Islet precursor cell (in vitro differentiated cells): ENCODE results near the gene ELF4.

Source experiments
- DNase-seq: peaks from one replicate; pipeline ENCODE4 v3.0.0-alpha.2; 2018

Gene ELF4

DNA sequence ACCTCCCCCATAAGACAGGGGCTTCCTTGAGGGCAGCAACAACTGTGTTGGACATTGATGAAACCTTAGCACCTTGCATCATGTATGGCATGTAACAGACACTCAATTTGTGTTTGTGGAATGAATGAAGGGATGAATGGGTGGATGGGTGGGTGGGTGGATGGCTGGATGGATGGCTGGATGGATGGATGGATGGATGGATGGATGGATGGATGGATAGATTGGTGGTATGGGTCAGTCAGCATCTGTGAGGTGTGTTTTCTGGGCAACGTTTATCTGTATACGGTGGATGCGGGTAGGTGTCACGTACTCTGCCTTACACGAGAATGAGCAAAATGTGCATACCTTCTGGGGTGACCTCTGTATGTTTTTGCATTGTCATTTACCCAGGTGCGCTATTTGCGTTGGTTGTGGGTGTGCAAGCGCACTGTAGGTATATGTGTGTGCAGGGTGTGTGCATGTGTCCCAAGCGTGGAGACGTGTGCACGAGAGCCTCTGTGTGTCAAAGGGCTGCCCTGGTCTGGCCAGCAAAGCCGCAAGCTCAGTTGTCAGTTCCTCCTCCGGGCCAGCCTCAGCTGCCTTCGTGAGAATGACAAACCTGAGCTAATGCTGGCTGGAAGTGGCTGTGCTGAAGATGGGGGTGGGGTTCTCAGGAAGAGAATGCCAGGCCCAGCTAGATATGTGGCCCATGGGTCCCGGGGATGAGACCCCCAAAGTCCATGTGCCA is 26.5 kb downstream of the ELF4 start:
- no peak for DNase-seq

DNA sequence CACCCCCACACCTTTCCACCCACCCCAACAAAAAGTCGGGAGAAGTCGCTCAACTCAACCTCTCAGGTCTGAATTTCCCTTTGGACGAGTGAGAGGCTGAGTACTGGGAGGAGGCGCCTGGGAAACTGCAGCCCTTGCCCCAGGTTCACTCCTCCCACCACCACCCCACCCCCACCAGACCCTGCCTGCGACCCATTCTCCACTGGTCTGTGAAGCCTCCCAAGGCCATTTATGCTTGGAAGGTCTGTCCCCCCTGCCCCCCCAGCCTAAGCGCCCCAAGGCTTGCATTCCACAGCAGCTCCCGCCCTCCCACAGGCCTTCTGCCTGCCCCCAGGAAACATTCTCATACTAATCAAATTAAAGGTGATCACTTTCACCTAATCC is 27.2 kb downstream of the ELF4 start:
- peak; percentile 64 for DNase-seq

DNA sequence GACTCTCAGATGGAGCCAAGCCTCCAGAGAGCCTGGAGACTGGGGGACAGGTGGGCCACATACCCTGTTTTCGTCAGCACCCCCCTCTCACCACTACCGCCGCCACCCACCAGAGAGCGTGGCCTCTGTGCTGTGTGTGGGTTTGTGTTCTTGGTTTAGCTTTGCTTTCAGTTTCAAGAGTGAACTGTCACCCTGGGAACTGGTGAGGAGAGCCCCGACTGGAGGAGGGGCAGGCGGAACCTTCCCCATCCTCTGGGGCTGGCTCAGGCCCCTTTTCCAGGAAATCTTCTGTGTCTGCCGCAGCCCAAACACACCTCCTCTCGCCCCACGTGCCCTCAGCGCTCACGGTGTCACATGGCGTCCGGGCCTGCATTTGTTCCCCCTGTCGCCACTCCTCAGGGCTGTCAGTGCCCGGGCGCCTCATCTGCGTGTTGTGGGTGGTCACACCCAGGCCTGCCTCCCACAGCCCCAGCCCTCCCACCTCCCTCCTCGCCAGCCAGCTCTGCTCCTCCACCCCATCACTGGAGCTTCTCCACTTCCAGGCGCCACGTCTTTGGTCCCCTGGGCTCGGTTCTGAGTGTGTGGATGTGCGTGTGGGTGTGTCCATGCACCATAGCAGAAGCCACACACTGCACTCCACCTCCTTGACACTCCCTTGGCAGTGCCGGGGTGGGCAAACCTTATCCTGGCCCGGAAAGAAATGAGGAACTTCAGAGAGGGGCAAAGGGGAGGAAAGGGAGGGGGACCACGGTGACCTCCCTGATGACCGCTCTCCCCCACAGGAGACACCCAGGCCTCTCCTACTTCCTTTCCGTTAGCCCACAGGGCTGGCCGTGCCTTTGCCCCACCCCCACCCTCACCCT is 27.8 kb downstream of the ELF4 start:
- no peak for DNase-seq

DNA sequence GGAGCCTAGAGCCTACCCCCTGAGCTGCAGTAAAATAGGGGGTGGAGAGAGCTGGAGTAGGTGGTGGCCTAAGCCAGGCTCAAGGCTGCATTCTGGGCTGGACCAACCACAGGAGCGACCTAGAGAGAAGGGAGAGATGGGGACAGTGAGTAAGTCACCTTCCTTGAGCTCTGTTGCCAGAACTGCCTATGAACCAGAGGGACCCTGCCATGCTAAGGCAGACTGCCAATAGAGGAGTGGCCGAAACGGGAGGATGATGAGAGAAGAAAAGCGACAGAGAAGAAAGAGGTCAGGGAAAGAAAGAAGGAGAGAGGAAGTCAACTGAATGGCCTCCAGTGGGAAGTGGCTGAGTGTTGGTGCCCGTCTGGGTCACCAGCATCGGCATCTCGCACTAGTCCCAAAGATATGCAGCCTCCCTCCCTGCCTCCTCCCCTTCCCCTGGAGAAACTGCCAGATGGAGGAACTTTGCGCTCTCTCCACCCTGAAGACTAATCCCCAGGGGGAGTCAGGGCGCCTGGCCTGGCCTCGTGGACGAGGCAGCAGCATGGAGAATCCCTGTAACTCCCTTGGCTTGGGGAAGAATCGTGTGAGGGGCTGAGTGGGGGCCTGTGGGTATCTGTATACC is 28.8 kb downstream of the ELF4 start:
- DNase-seq, result no peak

- no peak for DNase-seq
These were observed 29.4 kb downstream of the ELF4 start for GRCh38 chrX:130080791-130081367.

DNA sequence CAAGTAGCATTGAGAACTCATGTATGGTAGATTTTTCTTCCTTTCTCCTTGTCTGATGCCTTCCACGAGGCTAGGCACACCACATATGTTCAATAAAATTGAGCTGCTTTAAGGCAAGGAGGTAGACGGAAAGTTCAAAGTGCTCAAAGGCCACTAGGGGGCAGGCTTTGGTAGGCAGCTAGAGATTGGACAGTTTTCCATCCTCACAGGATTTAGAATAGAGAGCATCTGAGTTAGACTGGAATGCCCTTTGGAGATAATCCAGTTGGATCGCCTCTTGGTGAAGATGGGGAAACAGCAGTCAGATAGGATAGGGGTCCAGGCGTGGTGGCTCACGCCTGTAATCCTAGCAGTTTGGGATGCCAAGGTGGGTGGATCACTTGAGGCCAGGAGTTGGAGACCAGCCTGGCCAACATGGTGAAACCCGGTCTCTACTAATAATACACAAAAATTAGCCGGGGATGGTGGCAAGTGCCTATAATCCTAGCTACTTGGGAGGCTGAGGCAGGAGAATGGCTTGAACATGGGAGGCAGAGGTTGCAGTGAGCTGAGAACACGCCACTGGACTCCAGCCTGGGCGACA is 30.4 kb downstream of the ELF4 start:
- peak; percentile 71 for DNase-seq

DNA sequence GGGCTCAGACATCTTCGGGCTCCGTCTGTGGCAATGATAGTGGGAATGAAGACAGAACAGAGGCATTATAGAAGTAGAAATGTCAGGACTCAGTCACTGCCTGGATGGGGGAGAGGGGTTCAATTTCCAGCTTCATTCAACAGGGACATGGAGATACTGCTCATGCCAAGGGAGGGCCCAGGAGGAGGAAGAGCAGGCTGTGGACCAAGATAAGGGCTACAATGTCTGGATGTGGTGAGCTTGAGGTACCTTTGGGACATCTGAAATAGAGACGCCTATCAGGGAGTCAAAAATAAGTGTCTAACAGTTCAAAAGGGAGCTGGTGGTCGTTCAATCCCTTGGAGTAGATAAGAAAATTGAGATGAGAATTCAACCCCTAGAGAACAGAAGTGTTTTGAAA is 34.5 kb downstream of the ELF4 start:
- DNase-seq, result no peak

DNA sequence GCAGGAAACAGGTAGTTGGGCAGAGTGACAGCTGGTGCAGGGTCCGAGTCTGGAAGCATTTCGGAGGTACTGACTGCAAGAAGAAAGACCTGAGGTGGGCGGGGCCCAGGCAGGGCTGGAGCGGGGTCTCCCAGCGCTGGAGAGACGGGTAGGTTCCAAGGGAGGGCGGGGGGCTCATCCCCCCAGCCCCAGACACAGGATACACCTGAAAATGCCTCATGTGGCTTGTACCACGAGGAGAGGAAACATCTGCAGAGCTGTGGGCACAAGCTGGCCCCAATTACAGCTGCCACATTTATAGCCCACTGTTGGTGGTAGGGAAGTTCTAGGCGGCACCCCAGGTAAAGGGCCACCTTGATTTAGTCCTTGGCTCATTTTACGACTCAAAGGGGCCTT is 38.0 kb downstream of the ELF4 start:
- no peak for DNase-seq

DNA sequence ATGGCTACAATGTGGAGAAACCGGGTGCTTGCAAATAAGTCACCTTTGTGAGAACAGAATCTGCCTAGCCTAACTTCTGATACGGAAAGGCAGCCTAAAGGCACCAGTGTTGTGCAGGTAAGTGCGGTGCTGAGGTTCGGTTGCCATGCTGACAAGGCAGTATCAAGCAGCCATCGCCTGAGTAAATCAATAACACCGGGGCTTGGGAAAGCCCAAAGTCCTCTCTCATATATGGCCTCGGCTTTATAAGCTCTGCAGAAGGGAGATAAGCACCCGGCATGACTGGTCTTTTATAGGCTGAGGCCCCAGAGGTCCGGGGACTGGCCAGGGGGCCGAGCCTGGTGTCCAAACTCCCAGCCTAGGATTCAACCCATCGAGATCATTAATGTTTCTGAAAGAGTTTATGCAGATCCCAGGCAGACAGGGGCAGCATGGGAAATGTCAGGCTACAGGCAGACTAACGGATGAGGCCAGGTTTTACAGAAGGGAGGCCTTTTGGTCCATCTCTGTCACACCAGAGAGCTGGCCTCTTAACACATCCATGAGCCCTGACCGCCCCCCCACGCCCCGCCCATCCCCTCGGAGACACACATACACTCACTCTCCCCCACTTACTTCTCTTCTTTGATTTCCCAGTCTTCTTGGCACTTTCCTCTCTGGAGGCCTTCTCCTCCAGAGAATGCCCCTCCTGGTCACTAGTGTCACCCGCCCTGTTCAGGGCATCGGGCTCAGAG is 38.5 kb downstream of the ELF4 start:
- DNase-seq, result no peak

- DNase-seq, result no peak
These were observed 43.2 kb downstream of the ELF4 start for GRCh38 chrX:130066975-130067615.

DNA sequence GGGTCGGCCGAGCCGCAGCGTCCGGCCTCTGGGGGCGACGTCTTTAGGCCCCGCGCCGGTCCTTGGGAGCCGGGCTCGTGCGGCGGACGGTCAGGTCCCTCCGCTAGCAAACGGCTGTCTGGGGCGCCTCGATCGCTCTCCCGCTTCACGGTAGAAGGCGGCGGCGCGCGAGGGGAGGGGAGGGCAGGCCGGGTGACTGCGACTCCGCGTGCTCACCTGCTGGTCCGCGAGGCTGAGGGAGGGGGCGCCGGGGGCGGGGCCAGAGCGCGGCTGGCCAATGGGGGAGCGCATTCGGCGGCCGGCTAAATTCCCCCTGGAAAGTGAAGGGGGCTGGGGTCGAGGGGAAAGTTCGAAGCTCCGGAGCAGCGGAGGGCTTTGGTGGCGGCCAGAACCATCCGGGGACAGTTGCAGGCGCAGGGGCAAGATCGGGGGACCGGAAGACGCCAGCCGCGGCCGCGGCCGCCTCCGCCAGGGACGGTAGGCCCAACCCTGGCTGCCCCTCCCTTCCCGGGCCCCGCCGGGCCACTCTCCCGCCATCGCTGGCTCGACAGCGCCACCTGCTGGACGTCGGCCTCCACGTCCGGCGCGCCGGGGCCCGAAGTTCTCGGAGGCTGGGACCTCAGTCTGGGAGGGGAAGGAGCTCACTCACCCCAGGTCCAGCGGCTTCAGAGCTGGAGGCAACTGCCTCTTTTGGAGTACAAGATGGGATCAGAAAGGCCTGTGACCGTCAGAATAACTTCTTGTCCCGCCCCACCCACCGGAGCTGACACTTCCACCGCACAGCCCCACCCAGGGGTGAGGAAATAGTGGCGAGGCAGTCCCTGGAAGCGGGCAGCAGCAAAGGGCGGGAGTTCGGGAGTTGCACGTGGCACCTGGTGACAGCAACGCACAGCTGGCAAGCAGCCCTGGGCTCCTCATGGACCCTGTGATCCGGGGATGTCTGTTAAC is 49.9 kb downstream of the ELF4 start:
- peak; percentile 83 for DNase-seq

DNA sequence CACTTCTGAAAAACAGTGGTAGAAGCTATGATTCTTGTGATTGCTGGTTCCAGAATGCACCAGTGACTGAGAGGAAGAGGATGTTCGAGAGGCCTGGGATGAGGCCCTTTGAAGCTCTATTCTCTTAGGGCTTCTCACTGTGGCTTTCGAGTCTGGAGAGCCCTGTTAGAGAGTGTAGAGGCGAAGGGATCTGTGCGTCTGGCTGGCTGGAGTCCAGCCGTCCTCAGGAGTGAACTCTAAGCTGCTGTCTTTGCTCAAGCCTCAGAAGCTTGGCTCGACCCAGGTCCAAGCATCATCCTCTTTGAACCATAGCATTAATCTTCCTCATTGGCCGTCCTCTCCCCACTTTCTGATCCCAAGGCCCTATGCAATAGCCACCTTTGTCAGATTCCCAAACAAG is 51.6 kb downstream of the ELF4 start:
- DNase-seq, result no peak

- DNase-seq, result peak; percentile 54
These were observed 53.1 kb downstream of the ELF4 start for GRCh38 chrX:130057209-130057608.

GRCh38 chrX:130055899-130056298 is 54.4 kb downstream of the ELF4 start:
- DNase-seq, result peak; percentile 69

DNA sequence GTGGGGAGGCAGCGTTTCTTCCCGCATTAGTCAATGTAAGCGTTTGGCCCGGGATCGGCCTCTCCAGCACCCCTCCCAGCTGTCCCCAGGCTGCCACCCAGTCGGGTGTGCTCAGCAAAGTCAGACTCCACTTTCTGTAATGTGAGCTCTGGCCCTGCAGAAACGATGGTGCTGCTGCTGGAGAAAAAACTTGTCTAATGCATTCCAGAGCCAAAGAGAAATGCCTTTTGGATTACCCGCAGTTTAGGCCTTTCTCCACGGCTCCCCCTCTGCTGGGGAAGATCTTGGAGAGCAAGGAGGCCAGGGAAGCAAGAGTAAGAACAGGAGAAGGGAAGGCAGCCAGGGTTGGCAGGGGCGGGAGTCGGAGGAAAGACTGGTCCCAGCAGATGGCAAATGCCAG is 55.2 kb downstream of the ELF4 start:
- DNase-seq, result peak; percentile 87

GRCh38 chrX:130053236-130053635 is 57.1 kb downstream of the ELF4 start:
- no peak for DNase-seq

- peak; percentile 68 for DNase-seq
These were observed 59.0 kb downstream of the ELF4 start for GRCh38 chrX:130051176-130051845.

DNA sequence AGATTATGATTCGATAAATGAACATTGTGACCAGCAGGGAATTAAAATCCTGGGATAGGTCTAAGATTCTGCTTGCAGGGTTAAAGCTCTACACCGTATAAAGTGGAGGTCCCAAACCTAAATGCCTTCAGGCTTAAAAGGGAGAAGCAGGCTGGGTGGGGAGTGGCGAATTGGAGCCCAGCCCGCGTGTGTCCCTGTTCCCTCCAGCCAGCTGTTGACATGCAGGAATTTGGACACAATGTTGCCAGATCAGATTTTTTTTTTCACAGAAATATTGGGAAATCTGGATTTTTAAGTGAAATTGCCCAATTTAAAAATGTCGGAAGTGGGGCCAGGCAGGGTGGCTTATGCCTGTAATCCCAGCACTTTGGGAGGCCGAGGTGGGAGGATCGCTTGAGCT is 60.5 kb downstream of the ELF4 start:
- no peak for DNase-seq

DNA sequence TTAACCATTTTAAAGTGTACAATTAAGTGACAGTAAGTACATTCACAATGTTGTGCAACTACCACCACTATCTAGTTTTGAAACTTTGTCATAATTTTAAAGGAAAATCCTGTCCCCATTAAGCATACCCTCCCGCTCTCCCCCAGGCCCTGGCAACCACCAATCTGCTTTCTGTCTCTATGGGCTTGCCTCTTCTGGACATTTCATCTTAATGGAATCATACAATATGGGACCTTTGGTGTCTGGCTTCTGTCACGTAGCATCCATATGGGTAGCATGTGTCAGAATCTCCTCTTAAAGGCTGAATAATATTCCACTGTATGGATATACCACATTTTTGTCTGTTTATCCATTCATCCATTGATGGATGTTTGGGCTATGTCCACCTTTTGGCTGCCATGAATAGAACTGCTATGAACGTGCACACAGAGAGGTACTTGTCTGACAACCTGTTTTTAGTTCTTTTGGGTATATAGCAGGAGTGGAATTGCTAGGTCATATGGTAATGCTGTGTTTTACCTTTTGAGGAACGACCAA is 61.5 kb downstream of the ELF4 start:
- DNase-seq, result no peak

DNA sequence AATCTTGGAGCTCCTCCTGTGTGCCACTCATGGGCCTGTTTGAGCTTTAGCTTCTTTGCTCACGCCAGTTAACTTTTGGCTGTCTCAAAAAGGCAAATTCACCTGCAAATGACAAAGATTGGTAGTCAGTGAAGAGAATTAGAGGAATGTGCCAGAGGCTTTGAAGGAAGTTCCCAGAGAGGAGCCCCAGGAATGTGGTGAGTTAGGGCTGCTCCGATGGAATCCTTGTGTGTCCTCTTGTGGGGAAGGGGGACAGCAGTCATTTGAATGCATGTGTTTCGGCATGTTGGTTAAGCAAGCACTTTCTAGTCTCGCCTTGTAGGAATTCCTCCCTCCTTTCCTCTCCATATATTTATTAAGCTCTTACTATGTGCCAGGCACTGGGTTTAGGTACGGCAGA is 62.9 kb downstream of the ELF4 start:
- DNase-seq, result no peak
